MG63 (cell line): ENCODE results near the gene FIGLA. TPM values are rescaled to one million over a fixed set of nuclear protein-coding genes. Genes with fewer than 3 reads are reported as not detected.
A peak's percentile ranks its signal among the peaks of the same experiment; 100 is the strongest.

Experiments used
- DNase-seq: peaks from one replicate; pipeline ENCODE4 v3.0.0-alpha.2; 2020
- H3K27me3 ChIP-seq: fragments of 250-450 bp; sonication (Bioruptor Pico); 2 replicates; pipeline ENCODE4 v1.5.1; 2020; ENCODE audit warnings: mild to moderate bottlenecking, moderate library complexity
- H3K36me3 ChIP-seq: fragments of 250-450 bp; sonication (Bioruptor Pico); 2 replicates; pipeline ENCODE4 v1.5.1; 2020; ENCODE audit warnings: mild to moderate bottlenecking, moderate library complexity
- H3K4me3 ChIP-seq: fragments of 250-450 bp; sonication (Bioruptor Pico); 2 replicates; pipeline ENCODE4 v1.5.1; 2020; ENCODE audit warnings: mild to moderate bottlenecking, moderate library complexity
- H3K9me3 ChIP-seq: fragments of 250-450 bp; sonication (Bioruptor Pico); 2 replicates; pipeline ENCODE4 v1.5.1; 2020; ENCODE audit warnings: mild to moderate bottlenecking, moderate library complexity
- total RNA-seq: library from RNA; depleted of rRNA; stranded (reverse); fragments of >200 nt; shearing (Covaris generic); gene quantifications from 2 replicates; pipeline ENCODE4 v1.2.3, GENCODE V29; 2014; ENCODE audit warnings: low replicate concordance; rRNA removed

The FIGLA gene, protein sequence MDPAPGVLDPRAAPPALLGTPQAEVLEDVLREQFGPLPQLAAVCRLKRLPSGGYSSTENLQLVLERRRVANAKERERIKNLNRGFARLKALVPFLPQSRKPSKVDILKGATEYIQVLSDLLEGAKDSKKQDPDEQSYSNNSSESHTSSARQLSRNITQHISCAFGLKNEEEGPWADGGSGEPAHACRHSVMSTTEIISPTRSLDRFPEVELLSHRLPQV
- not detected in 2 replicates for total RNA-seq

DNA sequence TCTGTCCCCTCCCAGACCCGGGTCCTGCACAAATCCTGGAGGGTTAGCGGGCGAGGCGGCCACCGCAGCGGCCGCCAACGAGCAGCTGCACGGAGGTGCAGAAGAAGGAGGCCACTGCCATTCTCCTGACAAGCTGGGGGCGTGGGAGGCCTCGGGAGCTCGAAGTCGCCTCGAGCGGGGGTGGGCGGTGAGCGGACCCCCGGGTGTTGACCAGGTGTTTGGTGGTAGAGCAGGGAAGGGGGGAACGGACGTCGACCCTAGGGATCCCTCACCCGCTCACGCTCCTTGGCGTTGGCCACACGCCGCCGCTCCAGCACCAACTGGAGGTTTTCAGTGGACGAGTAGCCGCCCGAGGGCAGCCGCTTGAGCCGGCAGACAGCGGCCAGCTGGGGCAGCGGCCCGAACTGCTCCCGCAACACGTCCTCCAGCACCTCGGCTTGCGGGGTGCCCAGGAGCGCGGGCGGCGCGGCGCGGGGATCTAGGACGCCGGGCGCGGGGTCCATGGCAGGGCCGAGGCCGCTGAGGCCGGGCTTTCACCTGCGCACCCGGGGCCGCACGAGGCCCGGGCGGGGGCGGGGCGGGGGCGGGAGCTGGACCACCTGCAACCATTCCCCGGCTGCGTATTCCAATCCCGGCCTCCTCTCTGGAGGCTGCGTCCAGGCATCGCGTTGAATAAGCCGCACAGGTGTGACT, at the start of gene FIGLA:
Gene FIGLA (minus strand): TSS at position 508 of the 693 bp plus-strand sequence. CDS start 5 bp downstream, at position 503.
- H3K27me3 ChIP-seq = peaks cover 11% of the 10 kb centered on the region
- H3K4me3 ChIP-seq = peak within 1 kb of the TSS; percentile 16; the same call in 1 of the 2 replicates
- H3K36me3 ChIP-seq = no peaks in the 10 kb centered on the region
- DNase-seq = no peak
- H3K9me3 ChIP-seq = no peaks in the 10 kb centered on the region

DNA sequence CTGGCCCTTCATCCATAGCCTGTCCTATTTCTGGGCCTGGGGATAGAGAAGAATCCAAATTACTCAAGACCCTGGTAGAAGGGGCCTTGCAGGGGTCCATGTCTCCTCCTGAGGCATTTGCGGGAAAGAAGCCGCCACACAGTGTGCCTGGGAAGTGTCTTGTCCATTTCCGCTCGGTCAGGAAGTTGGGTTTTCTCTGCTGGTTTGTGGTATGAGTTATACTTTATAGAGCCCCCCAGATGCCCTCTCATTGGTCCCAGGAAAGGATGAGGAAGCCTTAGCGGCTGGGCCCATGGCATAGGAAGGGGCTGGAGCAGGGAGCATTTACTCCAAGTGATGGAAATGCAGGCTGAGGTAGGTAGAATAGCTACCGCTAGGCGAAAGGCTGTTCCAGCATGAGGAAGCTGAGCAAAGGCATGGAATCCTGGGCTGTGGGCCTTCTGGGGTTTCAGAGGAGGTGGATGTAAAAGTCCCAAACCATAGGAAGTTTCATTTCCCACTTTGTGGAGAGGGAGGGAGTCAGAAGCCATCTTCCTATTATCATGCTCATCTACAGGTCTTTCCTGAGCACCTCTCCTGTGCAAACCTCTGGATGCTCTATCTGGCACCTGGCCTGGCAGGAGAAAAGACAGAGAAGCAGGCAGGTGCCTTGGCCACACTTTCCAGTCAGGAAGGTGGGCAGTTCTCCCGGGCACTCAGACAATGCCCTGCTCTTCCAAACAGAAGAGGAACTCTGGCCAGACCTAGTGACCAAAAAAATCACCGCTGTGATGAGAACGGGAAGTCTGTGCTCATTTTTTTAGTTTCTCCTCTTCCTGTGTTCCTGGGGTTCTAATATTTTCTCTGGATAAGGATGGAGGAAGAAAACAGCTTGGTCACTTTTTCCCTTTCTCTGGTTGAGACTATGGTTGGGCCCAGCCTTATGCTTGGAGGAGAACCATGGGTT, 47.8 kb upstream of the FIGLA start:
- Histone ChIP-seq H3K36me3 (no peaks in the 10 kb centered on the region), H3K27me3 (peaks cover 5% of the 10 kb centered on the region), H3K4me3 (no peak overlapping the region), H3K9me3 (no peaks in the 10 kb centered on the region)
- no peak for DNase-seq

DNA sequence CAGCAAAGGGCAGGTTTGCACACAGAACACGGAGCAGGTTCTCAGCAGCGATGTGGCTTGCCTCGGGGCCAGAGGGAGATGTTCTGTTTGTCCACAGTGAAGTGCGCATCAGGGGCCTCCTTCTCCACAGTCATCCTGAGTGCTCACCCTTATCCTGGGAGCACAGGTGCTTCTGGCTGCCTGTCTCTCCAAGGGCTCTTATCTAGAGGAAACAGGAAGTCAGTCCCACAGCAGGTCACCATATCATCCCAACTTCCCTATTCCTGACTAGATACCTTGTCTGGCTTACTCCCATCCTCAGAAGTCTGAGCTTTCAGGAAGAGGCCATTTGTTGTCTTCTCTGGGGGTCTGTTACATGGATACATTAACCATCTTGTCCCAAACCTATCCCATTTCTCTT, 45.2 kb upstream of the FIGLA start, which contains the start of gene CD207:
Gene CD207 (minus strand): TSS at position 174 of the 400 bp plus-strand sequence. CDS start 40 bp downstream, at position 134.
- no peak for DNase-seq
- Histone ChIP-seq H3K27me3 (no peaks in the 10 kb centered on the region; the same call in 1 of the 2 replicates), H3K36me3 (no peaks in the 10 kb centered on the region), H3K9me3 (no peaks in the 10 kb centered on the region), H3K4me3 (no peak within 1 kb of the TSS)

DNA sequence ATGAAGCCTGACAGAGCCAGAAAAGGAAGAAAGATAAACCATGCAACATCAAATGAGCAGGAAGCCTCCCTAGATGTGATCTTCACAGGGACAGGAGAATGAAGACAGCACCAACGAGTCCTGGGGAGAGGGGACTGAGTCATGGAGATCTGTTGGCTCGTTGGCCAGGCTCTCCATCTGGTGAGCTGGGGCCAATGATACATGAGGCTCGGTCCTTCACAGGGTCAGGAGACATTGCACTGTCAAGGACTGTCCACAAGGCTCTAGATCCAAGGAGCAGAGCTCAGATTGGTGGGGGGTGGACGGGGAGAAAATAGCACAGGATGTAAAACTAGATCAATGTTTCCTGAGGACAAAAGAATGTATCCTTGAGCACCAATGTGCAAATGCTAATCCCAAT, 44.4 kb upstream of the FIGLA start:
- Histone ChIP-seq H3K9me3 (no peaks in the 10 kb centered on the region), H3K36me3 (no peaks in the 10 kb centered on the region), H3K27me3 (no peaks in the 10 kb centered on the region), H3K4me3 (no peak overlapping the region)
- no peak for DNase-seq

DNA sequence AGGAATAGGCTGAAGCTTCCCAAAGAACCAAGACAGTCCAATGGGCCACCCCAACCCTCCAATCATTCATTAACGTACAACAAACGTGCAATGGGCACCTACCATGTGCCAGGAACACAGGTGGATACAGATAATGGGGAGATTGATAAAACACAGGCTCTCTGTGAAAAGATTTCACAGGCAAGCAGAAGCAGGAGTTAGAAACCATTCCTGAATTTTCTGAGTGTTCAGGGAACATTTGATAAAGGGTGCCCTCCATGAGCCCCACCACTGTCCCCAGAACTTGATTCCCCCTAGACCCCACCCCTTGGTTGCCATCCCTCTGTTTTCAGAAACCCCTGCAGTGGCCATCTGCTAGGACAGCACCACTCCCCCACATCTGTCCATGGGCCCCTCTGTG, 43.7 kb upstream of the FIGLA start:
- H3K36me3 ChIP-seq = no peaks in the 10 kb centered on the region
- no peak overlapping the region for H3K4me3 ChIP-seq
- H3K27me3 ChIP-seq = no peaks in the 10 kb centered on the region
- no peak for DNase-seq
- no peaks in the 10 kb centered on the region for H3K9me3 ChIP-seq

DNA sequence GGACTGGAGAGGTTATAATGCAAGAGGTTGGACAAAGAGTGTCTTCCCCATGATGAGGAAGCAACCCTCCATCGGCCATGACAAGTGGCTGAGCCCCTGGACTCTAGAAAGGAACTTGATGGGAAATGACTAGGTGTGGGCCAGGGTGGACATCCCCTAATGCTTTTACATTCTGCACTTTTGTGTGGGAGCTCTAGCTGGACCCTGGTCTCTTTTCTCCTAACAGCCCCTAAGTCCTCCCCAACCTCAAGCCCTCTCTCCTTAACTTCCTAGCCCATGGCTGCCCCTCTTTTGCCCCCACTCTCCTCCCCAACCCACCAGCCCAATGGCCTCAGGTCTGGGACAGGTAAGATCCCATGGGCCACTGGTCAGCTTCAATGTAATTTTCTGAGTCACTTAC, 42.8 kb upstream of the FIGLA start:
- no peaks in the 10 kb centered on the region for H3K27me3 ChIP-seq
- no peak for DNase-seq
- no peak overlapping the region for H3K4me3 ChIP-seq
- H3K9me3 ChIP-seq = no peaks in the 10 kb centered on the region
- no peaks in the 10 kb centered on the region for H3K36me3 ChIP-seq

DNA sequence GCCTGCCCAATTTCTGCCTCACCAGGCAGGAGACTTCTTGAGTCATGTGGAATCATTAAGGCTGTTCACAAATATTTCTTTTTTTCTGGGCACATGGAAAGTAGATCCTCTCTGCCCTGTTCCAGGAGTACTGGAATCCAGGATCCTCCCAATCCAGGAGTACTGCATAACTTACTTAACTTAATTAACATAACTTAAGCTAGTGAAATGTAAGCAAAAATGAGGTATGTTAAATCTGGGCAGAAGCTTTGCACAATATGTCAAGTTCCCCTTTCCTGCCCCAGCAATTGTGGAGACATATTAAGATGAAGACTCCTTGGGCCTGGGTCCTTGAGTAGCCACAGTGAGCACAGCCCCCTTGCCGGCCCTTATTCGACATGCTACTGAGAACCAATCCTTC, 41.9 kb upstream of the FIGLA start:
- no peak for DNase-seq
- Histone ChIP-seq H3K4me3 (no peak overlapping the region), H3K27me3 (no peaks in the 10 kb centered on the region), H3K9me3 (no peaks in the 10 kb centered on the region), H3K36me3 (no peaks in the 10 kb centered on the region)

DNA sequence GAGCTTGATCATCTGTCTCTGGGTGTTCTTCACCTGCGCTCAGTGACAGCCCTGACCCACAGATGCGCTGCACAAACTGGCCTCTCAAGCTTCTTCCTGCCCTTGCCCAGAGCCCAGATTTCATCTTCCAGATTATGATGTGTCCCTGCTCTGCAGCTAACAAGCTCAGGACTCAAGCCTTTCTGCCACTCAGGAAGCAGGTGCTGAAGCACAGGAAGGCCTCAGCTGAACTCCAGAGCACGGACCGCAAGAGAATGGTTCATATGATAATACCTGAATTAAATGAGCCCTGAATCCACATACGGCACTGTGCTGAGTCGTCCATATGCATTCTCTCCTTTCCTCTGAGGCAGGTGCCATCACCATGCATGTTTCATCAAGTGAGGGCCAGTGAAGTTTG, 41.4 kb upstream of the FIGLA start:
- no peaks in the 10 kb centered on the region for H3K9me3 ChIP-seq
- no peaks in the 10 kb centered on the region for H3K27me3 ChIP-seq
- no peak overlapping the region for H3K4me3 ChIP-seq
- H3K36me3 ChIP-seq = no peaks in the 10 kb centered on the region
- DNase-seq = no peak

DNA sequence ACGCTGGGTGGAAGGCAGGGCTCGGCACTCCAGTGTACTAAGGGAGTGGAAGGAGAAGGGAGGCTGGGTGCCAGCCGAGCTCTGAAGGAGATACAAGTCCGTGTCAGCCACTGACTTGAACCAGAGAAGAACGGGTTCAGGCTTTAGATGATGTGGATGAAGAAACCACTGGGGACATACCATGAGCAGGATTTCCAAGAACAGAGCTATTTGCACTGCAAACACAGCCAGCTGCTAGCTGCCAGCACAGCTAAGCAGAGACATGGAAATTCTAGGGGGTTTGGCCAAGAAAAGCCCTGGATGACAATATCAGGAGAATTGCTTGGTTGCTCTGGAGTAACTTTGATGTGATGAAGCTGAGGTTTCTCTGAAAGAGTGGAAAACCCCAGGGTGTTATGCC, 39.9 kb upstream of the FIGLA start:
- no peaks in the 10 kb centered on the region for H3K9me3 ChIP-seq
- no peak for DNase-seq
- H3K27me3 ChIP-seq = no peaks in the 10 kb centered on the region
- H3K36me3 ChIP-seq = no peaks in the 10 kb centered on the region
- H3K4me3 ChIP-seq = no peak overlapping the region

DNA sequence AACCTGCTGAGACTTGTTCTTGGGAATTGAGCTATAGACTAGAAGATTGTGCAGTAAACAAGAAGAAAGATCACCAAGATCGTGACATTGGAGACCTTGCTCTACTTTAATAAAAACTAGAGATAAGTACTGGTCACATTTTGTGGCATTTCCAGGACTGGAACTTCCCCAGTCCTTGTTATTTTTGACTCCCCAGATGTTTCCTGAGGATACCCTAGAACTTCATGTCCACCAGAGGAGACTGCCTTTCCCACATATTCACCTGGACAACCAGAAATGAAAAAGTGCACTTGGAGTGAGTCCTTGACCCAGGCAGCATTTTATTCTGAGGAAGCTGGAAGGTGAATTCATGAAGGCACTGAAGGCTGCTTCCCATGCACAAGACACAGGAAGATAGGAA, 39.5 kb upstream of the FIGLA start:
- no peaks in the 10 kb centered on the region for H3K9me3 ChIP-seq
- no peaks in the 10 kb centered on the region for H3K36me3 ChIP-seq
- no peak for DNase-seq
- no peak overlapping the region for H3K4me3 ChIP-seq
- no peaks in the 10 kb centered on the region for H3K27me3 ChIP-seq

DNA sequence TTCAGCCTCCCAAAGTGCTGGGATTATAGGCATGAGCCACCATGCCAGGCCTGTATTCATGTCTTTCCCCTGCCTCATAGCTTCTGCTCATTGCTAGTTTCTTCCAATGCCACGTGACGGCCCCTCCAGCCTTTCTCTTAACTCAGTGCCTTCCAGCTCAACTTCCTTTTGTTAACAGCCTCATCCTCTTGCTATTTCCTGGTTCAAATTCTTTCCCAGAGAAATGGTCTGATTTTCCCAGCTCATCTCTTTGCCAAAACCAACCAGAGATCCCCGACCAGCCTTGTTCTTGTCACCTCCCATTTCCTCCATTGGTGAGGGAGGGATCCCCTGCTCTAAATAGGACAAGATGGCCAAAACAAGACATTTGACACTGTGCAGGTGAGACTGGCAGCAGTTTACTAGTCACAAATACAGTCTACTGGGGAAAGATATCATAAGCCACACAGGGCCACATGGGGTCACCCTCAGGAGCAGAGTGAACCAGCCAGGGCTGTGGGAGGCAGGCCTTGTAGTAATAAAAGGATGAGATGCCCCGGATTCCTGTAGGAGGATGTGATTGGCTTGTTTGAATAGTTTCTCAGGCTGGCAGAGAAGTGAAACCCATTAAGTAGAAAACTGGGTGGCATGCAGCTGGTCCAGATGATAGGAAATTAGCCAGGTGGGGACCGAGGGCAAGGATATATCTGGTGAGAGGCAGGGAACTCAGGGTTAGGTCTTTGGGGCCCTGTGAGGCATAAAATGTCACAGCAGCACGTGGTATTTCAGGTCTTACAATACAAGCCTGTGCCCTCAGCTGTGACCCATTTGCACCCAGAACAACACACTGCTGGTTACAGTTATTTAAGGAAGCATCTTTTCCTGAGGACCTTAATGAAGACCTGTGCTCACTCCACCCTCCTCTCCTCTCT, 38.7 kb upstream of the FIGLA start:
- H3K27me3 ChIP-seq = no peaks in the 10 kb centered on the region
- H3K4me3 ChIP-seq = no peak overlapping the region
- no peaks in the 10 kb centered on the region for H3K36me3 ChIP-seq
- no peaks in the 10 kb centered on the region for H3K9me3 ChIP-seq
- DNase-seq = peak; percentile 56

DNA sequence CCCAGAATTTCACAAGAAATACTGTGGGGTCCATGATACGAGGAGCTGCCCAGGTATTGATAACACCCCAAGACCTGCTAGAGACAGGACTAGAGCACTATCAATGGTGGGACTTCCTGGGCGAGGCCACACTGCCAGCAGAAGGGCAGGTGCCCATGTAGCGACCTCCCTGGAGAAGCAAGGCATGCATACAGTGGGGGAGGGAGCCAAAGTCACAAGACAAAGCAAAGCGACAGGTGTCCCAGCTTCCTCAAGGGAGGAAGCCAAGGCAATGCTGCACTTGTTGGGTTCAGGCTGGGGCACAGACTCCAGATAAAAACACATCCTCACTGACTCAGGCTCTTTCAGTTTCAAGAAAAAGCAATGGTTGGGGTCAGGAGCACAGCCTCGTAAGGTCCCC, 37.7 kb upstream of the FIGLA start:
- H3K9me3 ChIP-seq = no peaks in the 10 kb centered on the region
- H3K4me3 ChIP-seq = no peak overlapping the region
- H3K27me3 ChIP-seq = no peaks in the 10 kb centered on the region
- no peaks in the 10 kb centered on the region for H3K36me3 ChIP-seq
- no peak for DNase-seq

DNA sequence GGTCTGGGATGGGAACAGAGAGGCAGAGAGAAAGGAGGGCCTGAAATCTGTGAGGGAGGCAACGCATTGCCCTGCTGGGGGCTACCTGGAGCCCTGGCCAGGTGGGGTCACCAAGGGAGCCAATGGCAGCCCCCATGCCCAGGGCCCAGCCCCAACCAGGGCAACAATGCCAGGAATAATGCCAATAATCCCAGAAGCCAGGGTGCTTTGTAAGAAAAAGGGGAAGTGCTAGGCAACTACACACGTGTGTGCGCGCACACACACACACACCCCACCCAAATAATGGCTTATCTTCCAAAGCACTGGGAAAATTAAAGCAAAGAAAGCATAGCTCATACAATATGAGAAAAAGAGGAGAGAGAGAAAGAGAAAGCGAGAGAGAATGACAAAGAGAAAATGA, 36.9 kb upstream of the FIGLA start:
- no peak for DNase-seq
- Histone ChIP-seq H3K4me3 (no peak overlapping the region), H3K36me3 (no peaks in the 10 kb centered on the region), H3K27me3 (no peaks in the 10 kb centered on the region), H3K9me3 (no peaks in the 10 kb centered on the region)

DNA sequence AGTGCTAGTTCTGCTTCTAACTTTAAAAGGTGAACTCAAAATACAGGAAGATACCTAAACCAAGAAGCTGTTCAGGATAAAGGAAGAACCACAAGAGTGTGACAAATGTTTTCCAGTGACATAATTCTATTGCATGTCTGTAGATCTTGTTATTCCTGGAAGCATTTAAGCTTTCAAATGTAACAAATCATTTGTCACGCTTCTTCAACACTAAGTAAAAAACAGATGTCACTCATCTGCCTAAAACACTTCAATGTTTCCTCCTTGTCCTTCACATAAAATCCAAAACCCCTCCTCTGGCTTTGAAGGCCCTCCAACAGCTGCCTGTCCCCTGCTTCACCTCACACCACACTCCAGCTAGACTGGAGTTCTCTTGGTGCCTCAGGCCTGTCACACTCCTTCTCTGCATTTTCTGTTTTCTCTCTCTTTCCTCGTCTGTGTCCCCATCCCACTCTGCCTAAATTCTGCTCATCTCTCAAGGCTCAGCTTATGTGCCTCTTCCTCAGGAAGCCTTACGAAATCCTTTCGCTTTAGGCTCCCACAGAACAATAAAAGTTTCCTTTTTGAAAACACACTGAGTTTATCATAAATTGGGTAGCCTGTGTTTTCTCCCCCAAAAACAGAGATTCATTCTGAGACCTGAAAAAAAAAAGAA, 36.4 kb upstream of the FIGLA start:
- no peaks in the 10 kb centered on the region for H3K36me3 ChIP-seq
- H3K4me3 ChIP-seq = no peak overlapping the region
- DNase-seq = no peak
- H3K27me3 ChIP-seq = no peaks in the 10 kb centered on the region
- H3K9me3 ChIP-seq = no peaks in the 10 kb centered on the region

DNA sequence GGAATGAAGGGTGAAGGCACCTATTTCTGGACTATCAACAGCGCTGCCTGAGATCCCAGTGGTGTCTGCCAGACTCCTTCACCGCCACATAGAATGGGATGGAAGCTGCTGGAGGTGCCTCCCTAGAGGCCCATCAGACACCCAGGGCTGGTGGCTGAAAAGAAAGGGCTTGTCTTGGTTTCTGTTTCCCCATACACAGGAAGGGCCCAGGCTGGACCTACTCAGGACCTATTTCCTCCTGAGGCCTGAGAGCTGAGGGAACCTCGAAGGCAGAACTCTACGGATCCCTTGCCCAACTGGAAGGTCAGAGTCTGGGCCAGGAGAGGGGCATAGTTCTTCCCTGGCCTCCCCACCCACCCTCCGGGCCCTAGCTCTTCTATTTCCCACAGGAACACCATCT, 32.8 kb upstream of the FIGLA start:
- no peaks in the 10 kb centered on the region for H3K36me3 ChIP-seq
- H3K27me3 ChIP-seq = no peaks in the 10 kb centered on the region
- H3K4me3 ChIP-seq = no peak overlapping the region
- no peak for DNase-seq
- H3K9me3 ChIP-seq = no peaks in the 10 kb centered on the region

DNA sequence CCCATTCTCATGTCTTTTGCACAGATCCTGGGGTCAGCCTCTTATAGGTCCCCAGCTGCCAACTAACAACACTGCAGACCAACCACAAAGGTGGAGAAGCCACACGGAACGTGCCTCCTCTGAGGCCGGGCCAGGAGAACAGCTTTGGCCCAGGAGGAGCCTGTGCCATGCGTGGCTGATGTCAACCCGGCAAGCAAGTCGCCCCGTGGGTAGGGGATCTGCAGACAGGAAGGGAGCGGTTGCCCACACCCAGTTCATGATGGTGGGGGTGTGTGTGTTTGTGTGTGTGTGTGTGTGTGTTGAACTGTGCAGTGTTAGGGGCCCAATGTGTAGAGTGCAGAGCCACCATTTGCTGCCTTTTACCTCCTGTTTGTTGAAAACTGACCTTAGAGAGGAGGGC, 32.4 kb upstream of the FIGLA start:
- H3K9me3 ChIP-seq = no peaks in the 10 kb centered on the region
- no peaks in the 10 kb centered on the region for H3K36me3 ChIP-seq
- H3K27me3 ChIP-seq = no peaks in the 10 kb centered on the region
- no peak overlapping the region for H3K4me3 ChIP-seq
- DNase-seq = no peak
